Activated naive CD4-positive, alpha-beta T cell treated with anti-CD3 and anti-CD28 coated beads, Interleukin-2, amount 50 U/mL, for 72 hours (primary cell): ENCODE measurements around the gene SON. TPM values are rescaled to one million over a fixed set of nuclear protein-coding genes. Genes with fewer than 3 reads are reported as not detected.
"Not testable (repeated sequence)": the region's sequence is repeated elsewhere in the genome, so short reads cannot be mapped to it uniquely, and the experiment has no call there.

ENCODE experiments used
- ATAC-seq, 2 donors: fragments of 150-1000 bp; cut with Tn5 transposase; 2 replicates each; pipeline ENCODE4 v1.10.0; 2021; ENCODE audit warnings: mild to moderate bottlenecking in 2 of 2, moderate library complexity in 2 of 2
- DNase-seq, 2 donors: peaks; one replicate each; pipeline ENCODE4 v3.0.0; 2021 to 2022; ENCODE audit warnings: low spot score in 2 of 2
- H3K27ac Mint-ChIP-seq, 2 donors: one replicate each; pipeline ENCODE4 v1.8.0; 2022; ENCODE audit warnings: mild to moderate bottlenecking in 2 of 2, mixed read lengths in 2 of 2
- H3K36me3 Mint-ChIP-seq, 2 donors: one replicate each; pipeline ENCODE4 v1.8.0; 2022; ENCODE audit warnings: mixed read lengths in 2 of 2
- H3K9me3 Mint-ChIP-seq, 2 donors: one replicate each; pipeline ENCODE4 v1.8.0; 2022; ENCODE audit warnings: mixed read lengths in 2 of 2
- total RNA-seq, 2 donors: library from RNA; stranded (reverse); gene quantifications; one replicate each; pipeline ENCODE4 v1.2.3, GENCODE V29; 2022

SON gene
- total RNA-seq, 2 donors from 2014 or later, result 271 to 344 TPM

DNA sequence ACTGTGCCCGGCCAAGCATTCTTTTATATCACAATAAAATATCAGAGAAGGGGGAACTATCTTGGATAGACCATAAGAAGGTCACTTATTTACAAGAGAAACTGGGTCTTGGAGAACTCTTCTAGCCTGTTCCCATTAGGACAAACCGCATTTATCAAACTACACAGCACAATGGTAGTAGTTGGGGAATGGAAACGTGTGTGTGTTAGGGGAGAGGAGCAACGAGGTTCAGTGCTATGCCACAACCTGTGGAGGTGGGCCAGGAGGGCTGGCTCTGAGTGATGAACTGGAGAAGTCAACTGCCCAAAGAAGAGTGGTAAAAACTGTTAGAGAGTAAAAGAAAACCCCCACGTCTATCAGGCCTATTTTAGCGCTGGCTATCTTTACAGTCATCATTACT lies 44.1 kb downstream of the SON start:
- Mint-ChIP-seq H3K36me3 (peaks cover 12 to 14% of the 10 kb centered on the region in 2 donors), H3K9me3 (no peaks in the 10 kb centered on the region), H3K27ac (peak overlapping the region in 1 of 2 donors; percentile 14)
- DNase-seq, result no peak
- ATAC-seq, result no peak

DNA sequence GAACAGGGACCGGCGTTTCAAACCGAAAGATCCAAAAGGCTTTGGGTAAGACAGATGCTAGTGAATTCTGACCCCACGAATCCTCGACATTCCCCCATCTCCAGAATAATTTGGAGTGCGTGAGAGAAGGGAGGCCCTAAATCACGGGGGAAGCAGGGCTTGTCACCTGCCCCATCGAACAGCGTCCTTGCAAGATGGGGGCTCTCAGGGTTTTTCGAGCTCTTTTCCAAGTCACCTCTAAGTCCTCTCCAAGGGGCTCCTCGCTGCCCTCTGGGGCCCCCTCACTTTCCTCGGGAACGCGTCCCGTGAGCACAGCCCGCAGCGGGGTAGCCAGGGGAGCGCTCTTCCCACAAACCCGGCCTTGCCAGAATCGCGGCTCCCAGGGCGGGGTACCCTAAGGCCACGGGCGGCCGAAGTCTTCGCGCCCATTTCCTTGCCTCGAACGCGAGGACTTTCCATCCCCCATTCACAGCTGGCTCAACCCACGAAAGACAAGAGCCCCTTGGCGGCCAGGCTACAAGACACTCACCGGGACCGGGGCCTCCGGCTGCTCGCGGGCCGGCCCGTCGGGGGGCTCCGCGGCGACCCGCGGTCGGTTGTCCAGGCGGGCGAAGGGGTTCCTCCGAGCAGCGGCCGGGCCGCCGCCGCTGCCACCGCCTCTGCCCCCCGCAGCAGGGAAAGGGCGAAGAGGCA lies 45.1 kb downstream of the SON start:
- peaks cover 12% of the 10 kb centered on the region in 2 donors for H3K36me3 Mint-ChIP-seq
- H3K27ac Mint-ChIP-seq, result peak overlapping the region; percentile 88 to 91
- no peaks in the 10 kb centered on the region for H3K9me3 Mint-ChIP-seq
- peak; percentile 28 to 62 for DNase-seq
- peak; percentile 23 to 28 for ATAC-seq

DNA sequence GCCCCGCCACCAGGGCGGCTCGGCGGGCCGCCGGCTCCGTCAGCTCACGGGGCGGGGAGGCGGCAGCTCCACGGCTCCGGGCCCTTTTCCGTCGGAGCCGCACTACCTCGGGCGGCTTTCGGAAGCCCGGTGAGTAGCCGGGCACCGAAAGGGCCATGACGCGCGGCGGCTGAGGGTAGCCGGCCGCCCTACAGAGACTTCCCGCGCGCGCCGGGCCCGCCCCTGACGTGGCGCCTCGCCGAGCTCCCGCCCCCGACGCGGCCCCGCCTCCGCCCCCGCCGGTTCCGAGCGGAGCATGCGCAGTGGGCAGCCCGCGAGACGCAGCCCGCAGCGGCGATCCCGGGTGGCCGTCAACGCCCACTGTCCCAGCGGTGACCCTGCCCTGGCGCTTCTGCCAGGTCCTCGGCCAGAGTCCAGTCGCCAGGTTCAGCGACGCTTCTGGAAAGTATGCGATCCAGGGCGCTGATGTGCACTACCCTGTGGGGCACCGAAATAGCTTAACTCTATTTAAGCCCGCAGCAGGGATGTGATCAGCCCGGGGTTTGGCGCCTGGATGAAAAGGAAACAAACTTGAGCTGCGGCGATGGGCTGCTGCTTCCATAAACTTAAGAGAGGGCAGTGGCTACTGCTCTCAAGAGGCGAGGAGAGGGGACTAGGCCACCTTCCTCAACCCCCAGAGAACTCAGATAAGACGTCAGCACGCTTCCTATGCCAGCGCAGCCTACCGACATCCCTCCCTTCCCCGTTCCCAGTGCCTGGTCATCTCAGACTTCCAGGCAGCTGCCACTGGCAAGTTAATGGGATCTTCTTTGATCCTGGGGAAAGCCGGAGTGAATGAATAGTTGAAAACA lies 45.9 kb downstream of the SON start, which contains the start of gene DONSON:
Gene DONSON (minus strand): TSS at position 200 of the 851 bp plus-strand sequence. CDS start 43 bp downstream, at position 157.
- H3K36me3 Mint-ChIP-seq, result peaks cover 12% of the 10 kb centered on the region in 2 donors
- peak within 1 kb of the TSS; percentile 88 to 91 for H3K27ac Mint-ChIP-seq
- DNase-seq, result peak; percentile 93 to 95
- H3K9me3 Mint-ChIP-seq, result no peaks in the 10 kb centered on the region
- peak; percentile 97 to 98 for ATAC-seq

DNA sequence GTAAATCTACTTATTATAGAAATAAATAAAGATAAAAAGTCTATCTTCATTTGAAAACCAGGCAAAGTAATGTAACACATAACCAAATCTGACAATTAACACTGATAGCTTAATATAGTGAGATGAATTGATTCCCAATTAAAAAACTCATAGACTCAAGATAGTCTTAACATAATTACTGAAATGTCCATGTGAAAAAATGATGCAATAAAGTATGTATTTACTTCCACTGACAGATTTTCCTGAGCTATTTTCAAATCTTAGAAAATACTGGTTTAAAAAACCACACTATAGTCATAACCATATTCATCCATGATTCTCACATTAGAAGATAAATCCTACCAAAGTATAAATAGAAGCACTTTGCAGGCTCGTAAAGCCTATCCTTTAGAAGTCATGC lies 55.2 kb downstream of the SON start:
- Mint-ChIP-seq H3K9me3 (no peaks in the 10 kb centered on the region), H3K27ac (no peak overlapping the region), H3K36me3 (peaks cover 4 to 11% of the 10 kb centered on the region in 2 donors)
- ATAC-seq (no peak), DNase-seq (no peak)

DNA sequence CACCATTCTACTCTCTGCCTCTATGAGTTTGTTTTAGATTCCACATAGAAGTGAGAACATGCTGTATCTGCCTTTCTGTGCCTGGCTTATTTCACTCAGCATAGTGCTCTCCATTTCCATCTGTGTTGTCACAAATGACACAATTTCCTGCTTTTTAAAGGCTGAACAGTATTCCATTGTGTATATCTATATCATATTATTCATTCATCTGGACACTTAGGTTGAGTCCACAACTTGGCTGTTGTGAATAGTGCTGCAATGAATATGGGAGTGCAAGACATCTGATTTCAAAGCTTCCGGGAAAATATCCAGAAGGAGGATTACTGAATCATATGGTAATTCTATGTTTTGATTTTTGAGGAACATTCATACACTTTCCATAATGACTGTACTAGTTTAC lies 65.7 kb downstream of the SON start:
- ATAC-seq, result no peak
- no peak for DNase-seq
- no peaks in the 10 kb centered on the region for H3K9me3 Mint-ChIP-seq
- H3K36me3 Mint-ChIP-seq, result no peaks in the 10 kb centered on the region
- no peak overlapping the region for H3K27ac Mint-ChIP-seq

DNA sequence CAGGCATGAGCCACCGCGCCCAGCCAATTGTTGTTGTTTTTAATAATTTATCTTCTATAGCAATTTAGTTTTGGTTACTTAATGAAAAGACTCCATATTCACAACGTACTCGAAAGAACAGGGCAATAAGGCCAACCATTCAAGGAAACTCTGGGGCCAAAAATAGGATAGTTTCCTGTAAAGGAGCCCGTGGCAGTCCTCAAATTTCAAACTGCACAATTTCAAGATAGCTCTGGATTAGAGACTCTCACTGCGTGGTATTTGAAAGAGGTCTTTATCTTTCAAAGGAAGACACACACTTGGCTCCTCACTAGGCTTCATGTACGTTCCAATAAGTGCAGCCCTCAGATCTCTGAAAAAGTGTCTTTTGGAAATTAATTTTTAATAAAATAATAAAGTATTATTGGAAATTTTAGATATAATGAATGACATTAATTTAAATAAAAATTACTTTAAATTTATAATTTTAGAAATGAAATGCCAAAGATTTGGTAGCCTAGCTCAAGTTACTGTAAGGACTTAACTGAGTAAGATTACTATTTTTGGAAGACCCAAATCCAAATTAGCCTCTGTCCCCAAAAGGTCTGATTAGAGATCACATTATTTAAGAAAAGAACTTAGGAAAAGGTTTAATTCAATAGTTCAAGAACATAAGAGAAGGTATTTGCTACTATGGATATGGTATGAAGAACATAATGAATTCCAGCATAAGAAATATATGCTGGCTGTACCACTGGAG lies 68.3 kb downstream of the SON start:
- DNase-seq (no peak), ATAC-seq (no peak)
- Mint-ChIP-seq H3K9me3 (no peaks in the 10 kb centered on the region), H3K36me3 (no peaks in the 10 kb centered on the region), H3K27ac (no peak overlapping the region)

DNA sequence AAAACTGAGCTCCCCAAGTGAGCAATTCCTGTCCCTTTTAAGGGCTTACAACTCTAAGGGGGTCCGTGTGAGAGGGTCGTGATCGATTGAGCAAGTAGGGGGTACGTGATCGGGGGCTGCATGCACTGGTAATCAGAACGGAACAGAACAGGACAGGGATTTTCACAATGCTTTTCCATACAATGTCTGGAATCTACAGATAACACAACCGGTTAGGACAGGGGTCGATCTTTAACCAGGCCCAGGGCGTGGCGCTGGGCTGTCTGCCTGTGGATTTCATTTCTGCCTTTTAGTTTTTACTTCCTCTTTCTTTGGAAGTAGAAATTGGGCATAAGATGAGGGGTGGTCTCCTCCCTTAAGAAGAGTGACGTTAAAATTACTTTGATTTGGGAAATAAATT lies 74.7 kb downstream of the SON start:
- not testable (repeated sequence) for DNase-seq, H3K9me3 Mint-ChIP-seq, H3K36me3 Mint-ChIP-seq

DNA sequence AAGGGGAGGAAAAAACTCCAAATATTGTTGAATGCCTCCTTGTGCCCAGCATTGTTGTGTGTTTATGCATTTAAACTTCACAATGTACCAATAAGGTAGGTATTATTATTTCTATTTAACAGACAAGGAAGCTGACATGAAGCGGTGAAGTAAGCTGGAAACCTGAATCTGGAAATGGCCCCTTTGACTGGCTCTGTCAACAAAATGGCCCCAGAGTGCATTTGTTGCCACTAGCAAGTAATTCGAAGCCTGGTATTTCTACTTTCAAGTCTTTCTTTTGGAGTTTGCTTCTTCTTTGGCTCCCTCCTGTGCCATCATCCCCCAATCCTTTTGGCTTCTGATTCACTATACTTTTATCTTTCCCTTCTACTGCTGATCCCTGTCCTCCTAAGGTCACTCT lies 75.6 kb downstream of the SON start:
- no peak overlapping the region for H3K27ac Mint-ChIP-seq
- no peaks in the 10 kb centered on the region for H3K9me3 Mint-ChIP-seq
- DNase-seq (no peak), ATAC-seq (no peak)
- H3K36me3 Mint-ChIP-seq, result no peaks in the 10 kb centered on the region

More for the DNA sequence above, 74.7 kb downstream of the SON start:
- not testable (repeated sequence) for ATAC-seq
- peak overlapping the region; percentile 37 to 40 for H3K27ac Mint-ChIP-seq

DNA sequence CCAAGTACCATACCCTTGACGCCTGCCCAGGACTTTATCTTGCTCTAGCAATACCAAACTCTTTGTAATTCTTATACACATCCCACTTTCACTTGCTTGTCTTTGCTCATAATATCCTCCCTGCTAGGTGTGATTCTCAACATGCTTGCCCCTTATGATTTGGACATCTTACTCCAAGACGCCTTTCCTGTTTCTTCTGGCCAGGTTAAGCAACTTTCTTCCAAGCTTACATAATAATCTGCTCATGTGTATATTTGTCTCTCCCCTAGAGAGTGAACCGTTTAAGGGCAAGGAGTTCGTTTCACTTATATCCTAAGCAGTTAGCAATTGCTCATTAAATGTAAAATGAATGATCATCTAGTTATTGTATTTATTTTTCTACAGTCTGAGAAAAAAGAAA lies 76.9 kb downstream of the SON start:
- Mint-ChIP-seq H3K27ac (peak overlapping the region in 1 of 2 donors; percentile 5), H3K36me3 (no peaks in the 10 kb centered on the region), H3K9me3 (no peaks in the 10 kb centered on the region)
- ATAC-seq (no peak), DNase-seq (no peak)

DNA sequence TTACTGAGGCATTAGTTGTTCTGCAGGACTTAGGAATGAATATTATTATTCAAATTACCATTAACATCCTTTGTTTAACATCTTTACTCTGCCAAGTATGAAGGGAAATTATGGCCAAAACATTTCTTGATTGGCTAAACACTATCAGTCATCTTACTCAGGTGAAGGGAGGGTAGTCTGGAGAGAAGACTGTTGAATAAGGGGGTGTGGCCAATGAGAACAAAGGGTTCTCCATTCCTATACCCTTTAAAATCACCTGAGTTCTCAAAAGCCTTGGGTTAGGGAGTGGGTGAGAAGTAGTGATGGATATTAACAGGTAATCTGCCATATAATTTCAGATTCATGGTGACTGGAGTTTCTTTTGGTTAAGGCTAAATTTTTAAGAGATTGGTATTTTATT lies 79.4 kb downstream of the SON start:
- ATAC-seq (no peak), DNase-seq (no peak)
- Mint-ChIP-seq H3K27ac (peak overlapping the region in 1 of 2 donors; percentile 3), H3K9me3 (no peaks in the 10 kb centered on the region), H3K36me3 (no peaks in the 10 kb centered on the region)

DNA sequence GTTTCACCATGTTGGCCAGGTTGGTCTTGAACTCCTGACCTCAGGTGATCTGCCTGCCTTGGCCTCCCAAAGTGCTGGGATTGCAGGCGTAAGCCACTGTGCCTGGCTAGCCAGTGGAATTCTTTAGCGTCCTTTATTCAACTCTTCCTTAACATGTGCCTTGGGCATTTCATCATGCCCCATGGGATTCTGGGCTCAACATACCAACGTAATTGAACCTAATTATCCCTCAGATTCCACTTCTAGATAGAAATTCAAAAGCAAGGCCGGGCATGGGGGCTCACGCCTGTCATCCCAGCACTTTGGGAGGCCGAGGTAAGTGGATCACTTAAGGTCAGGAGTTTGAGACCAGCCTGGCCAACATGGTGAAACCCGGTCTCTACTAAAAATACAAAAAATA lies 83.3 kb downstream of the SON start:
- ATAC-seq, DNase-seq, H3K36me3 Mint-ChIP-seq, H3K9me3 Mint-ChIP-seq, H3K27ac Mint-ChIP-seq: not testable (repeated sequence)

Other genes starting within 250 kb of the SON start
- gene IFNAR1, start 218.1 kb upstream of the SON start, total RNA-seq, result 10 to 100 TPM; 21.9 to 26.4 TPM
- 10 to 100 TPM in 1 of 2 donors, 1 to 10 TPM in 1; 9.9 to 15.0 TPM for gene IFNGR2, start 139.6 kb upstream of the SON start, total RNA-seq
- 10 to 100 TPM; 11.0 to 31.5 TPM for gene TMEM50B, start 63.1 kb upstream of the SON start, total RNA-seq
- under 1 TPM; 0.49 to 0.91 TPM for gene DNAJC28, start 51.3 kb upstream of the SON start, total RNA-seq
- gene GART, start 921 bp upstream of the SON start, total RNA-seq, result 100 to 1,000 TPM; 161 to 187 TPM
- 10 to 100 TPM; 39.1 to 56.1 TPM for gene DONSON, start 45.6 kb downstream of the SON start, total RNA-seq
- gene CRYZL1, start 98.7 kb downstream of the SON start, total RNA-seq, result 10 to 100 TPM; 31.9 to 39.5 TPM
- gene ITSN1, start 99.5 kb downstream of the SON start, total RNA-seq, result 1 to 10 TPM; 5.3 to 6.7 TPM